Right cardiac atrium (tissue), 5 donors: ENCODE data around the gene FOXI1. TPM values are rescaled to one million over a fixed set of nuclear protein-coding genes. Genes with fewer than 3 reads are reported as not detected.
"Not testable (repeated sequence)": the region's sequence is repeated elsewhere in the genome, so short reads cannot be mapped to it uniquely, and the experiment has no call there.

Source experiments
- ATAC-seq, 2 donors: fragments of 200-7000 bp; cut with Tn5 transposase; one replicate each; pipeline versions ENCODE4 v1.8.0 to v1.9.1; 2020; ENCODE audit warnings: moderate library complexity in 2 of 2, mild to moderate bottlenecking in 1 of 2
- DNase-seq, 3 donors: peaks; one replicate each; pipeline ENCODE4 v3.0.0-alpha.2; 2020
- H3K27ac ChIP-seq: one replicate; pipeline ENCODE4 v1.5.1; 2013; ENCODE audit warnings: mild to moderate bottlenecking, low read length, control low read depth, moderate library complexity
- H3K27me3 ChIP-seq: one replicate; pipeline ENCODE4 v1.6.1; 2013; ENCODE audit not compliant: control insufficient read depth, insufficient read depth
- H3K4me1 ChIP-seq: one replicate; pipeline ENCODE4 v1.6.1; 2013; ENCODE audit warnings: low read length; ENCODE audit not compliant: control insufficient read depth, insufficient read depth
- H3K4me3 ChIP-seq: one replicate; pipeline ENCODE4 v1.5.1; 2013; ENCODE audit warnings: low read length, control low read depth
- H3K9me3 ChIP-seq: one replicate; pipeline ENCODE4 v1.6.1; 2013; ENCODE audit warnings: low read length; ENCODE audit not compliant: control insufficient read depth
- WGBS: extraction: QIAGEN DNeasy Blood & Tissue Kit; methylation state at CpG from one replicate; pipeline ENCODE4 v1.1.7; 2013; 5-methylcytosine and 5-hydroxymethylcytosine counted together
- intact Hi-C, 4 donors: fragments of 100-400 bp; cut with DNase I; formaldehyde crosslinking; loops; one replicate each; pipeline versions ENCODE4 v1.11.0 to v1.14.0; 2022 to 2023
- polyA plus RNA-seq: library from polyadenylated mRNA; stranded (reverse); fragments of 200-250 nt; gene quantifications from one replicate; pipeline ENCODE4 v1.2.3, GENCODE V29; 2013
- total RNA-seq, 4 donors: library from RNA; stranded (reverse); fragmentation: NEBNext Ultra II Directional; extraction: Animal tissue kit (Norgen Biotek cat#: 25700); gene quantifications; one replicate each; pipeline ENCODE4 v1.2.1, GENCODE V29; 2021
- donor health status: healthy with polysubstance abuse.
- donor health status: DM: no; HTN: yes; CAD: no.
- donor health status: DM: no; HTN: no; CAD: no.
- donor health status: DM: no; HTN: yes; CAD: no; lungs with severe emphysema.
- donor health status: DM: yes; HTN: yes; CAD: no.

The FOXI1 gene
- total and polyA plus RNA-seq, 5 donors = not detected

DNA sequence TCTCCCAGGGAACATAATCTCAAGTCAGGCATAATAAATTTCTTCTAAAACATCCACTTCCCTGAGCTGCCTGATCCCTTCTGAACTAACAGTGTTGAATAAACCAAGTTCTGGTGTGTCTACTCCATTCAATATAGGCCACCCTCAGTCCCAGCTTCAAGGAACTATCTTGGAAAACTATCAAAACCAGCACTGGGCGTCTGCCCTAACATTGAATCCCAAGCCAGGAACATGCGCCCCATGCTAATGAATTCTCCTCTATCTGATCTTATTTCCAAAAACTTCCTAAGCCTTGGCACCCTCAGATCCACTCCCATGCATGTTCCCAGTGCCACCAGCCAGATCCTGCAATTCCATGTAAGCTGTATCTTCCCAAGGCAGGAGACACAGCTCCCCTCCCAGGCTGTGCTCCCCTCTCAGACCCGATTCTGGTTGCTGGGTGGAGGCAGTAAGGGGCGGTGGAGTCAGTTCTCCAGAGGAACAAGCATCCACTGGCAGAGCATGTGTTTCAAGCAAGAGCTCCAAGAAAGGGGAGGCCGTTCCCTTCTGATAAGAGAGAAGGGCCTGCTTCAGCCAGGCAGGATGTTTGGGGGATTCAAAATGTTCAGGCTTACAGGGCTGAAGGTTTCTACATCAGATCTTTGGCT, 13.1 kb upstream of the FOXI1 start:
- Histone ChIP-seq H3K4me3 (no peak overlapping the region), H3K27me3 (no peaks in the 10 kb centered on the region), H3K9me3 (no peaks in the 10 kb centered on the region), H3K27ac (no peak overlapping the region), H3K4me1 (peaks cover 2% of the 10 kb centered on the region)
- intact Hi-C loops = loop anchor here in 1 of 4 donors (10.0 kb wide), 1 partner anchor 332 kb away; no protein-coding TSS in a partner anchor
- DNase-seq = peak in 1 of 3 donors; percentile 59
- 48% methylated on average over 5 of the region's 5 CpGs for WGBS
- peak in 1 of 2 donors; percentile 61 for ATAC-seq

DNA sequence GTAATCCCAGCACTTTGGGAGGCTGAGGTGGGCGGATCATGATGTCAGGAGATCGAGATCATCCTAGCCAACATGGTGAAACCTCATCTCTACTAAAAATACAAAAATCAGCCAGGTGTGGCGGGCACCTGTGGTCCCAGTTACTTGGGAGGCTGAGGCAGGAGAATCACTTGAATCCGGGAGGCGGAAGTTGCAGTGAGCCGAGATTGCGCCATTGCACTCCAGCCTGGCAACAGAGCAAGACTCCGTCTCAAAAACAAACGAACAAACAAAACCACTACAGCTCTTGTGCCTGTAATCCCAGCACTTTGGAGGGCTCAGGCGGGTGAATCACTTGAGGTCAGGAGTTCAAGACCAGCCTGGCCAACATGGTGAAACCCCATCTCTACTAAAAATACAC, 11.4 kb upstream of the FOXI1 start:
- not testable (repeated sequence) for ATAC-seq, H3K27ac ChIP-seq, H3K4me3 ChIP-seq, DNase-seq, H3K4me1 ChIP-seq, H3K9me3 ChIP-seq, H3K27me3 ChIP-seq
- intact Hi-C loops = loop anchor here in 1 of 4 donors (10.0 kb wide), 1 partner anchor 330 kb away; no protein-coding TSS in a partner anchor
- 93% methylated on average over 10 of the region's 10 CpGs for WGBS

DNA sequence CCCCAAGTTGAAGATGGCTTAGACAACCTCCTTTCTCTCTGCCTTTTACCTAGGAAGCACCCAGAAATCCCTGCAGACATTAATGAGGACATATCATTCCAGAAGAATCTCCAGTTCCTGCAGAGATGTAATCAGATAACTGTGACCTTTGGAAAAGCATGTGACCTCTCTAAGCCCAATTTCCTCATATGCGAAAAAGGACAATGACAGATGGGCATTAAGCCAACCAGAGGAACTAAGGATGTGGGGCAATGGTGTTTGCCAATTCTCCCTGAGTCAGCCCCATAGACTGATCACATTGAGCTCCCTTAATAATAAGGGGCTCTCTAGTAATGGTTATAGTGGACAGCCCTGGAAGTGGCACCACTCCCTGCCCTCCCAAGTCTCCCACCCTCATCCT, 10.1 kb upstream of the FOXI1 start:
- intact Hi-C loops = loop anchor here in 1 of 4 donors (10.0 kb wide), 1 partner anchor 329 kb away; no protein-coding TSS in a partner anchor
- H3K9me3 ChIP-seq = no peaks in the 10 kb centered on the region
- peaks cover 2% of the 10 kb centered on the region for H3K4me1 ChIP-seq
- H3K27me3 ChIP-seq = no peaks in the 10 kb centered on the region
- ATAC-seq = no peak
- 57% methylated on average over 1 of the region's 1 CpG for WGBS
- DNase-seq = no peak
- H3K27ac ChIP-seq = no peak overlapping the region
- H3K4me3 ChIP-seq = no peak overlapping the region

DNA sequence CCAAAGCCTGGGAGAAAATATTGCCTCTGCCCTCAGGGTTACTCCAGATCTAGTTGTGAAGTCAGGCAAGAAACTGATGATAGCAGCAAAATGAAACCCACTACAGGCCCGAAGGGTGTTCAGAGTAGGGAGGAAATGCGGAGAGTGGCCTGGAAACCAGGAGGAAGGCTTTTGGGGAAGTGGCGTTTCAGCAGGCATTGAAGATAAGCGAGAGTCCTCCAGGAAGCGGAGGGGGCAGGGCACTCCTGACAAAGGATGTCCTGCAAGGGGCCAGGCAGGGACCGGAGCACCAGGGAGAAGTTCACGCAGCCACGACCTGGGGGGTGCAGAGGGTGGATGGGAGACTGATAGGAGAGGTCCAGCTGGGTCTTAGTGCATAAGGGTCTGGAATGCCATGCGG, 7.8 kb upstream of the FOXI1 start:
- no peaks in the 10 kb centered on the region for H3K27me3 ChIP-seq
- peaks cover 2% of the 10 kb centered on the region for H3K4me1 ChIP-seq
- 57% methylated on average over 9 of the region's 9 CpGs for WGBS
- peak in 1 of 2 donors; percentile 34 for ATAC-seq
- no peak overlapping the region for H3K4me3 ChIP-seq
- no peaks in the 10 kb centered on the region for H3K9me3 ChIP-seq
- peak in 1 of 3 donors; percentile 77 for DNase-seq
- intact Hi-C loops = loop anchor here in 1 of 4 donors (10.0 kb wide), 1 partner anchor 327 kb away; no protein-coding TSS in a partner anchor
- no peak overlapping the region for H3K27ac ChIP-seq

DNA sequence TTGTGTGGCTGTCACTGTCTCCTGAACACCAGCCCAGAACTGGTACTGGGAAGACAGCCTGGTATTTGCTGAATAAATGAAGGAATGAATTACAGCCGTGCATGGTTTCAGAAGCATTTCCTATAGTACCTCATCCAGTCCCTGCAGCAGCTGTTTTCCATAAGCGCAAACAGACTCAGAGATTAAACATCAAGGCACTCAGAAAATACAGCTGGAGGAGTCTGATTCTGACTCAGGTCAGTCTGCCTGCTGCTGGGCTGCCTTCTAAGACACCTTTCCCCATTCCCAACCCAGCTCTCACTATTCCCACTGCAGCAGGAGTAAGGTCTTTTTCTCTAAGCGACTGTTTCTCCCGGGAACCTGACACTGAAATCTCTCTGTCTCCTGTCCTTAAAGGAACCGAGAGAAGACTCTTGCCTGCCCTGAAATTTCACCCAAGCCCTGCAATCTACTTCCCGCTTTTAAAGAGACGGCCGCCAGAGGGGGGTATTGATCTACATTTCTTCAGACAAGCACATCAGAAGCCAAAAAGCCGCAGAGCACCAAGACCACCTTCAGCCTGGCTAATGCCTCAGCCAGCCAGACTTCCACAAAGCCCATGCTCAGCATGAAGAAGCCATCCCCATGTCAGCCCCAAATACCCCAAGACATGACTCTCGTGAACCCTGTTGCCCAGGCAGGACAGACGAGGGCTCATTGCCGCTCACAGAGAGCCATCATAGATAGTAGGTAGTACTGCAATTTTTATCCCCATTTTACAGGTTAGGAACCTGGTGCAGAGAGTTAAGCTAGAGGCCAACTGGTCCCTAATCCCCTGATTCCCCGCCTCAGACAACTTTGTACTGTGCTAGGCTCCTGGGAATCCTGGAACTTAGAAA, 5.4 kb upstream of the FOXI1 start:
- H3K27me3 ChIP-seq = no peaks in the 10 kb centered on the region
- WGBS = 27% methylated on average over 13 of the region's 13 CpGs
- intact Hi-C loops = loop anchor here (2.0 to 10.0 kb wide), 5 partner anchors 82 to 324 kb away; no protein-coding TSS in a partner anchor
- DNase-seq (peak; percentile 74 to 87 (median 81)), ATAC-seq (peak; percentile 35 to 52)
- H3K27ac ChIP-seq = no peak overlapping the region
- peaks cover 2% of the 10 kb centered on the region for H3K4me1 ChIP-seq
- no peak overlapping the region for H3K4me3 ChIP-seq
- no peaks in the 10 kb centered on the region for H3K9me3 ChIP-seq

DNA sequence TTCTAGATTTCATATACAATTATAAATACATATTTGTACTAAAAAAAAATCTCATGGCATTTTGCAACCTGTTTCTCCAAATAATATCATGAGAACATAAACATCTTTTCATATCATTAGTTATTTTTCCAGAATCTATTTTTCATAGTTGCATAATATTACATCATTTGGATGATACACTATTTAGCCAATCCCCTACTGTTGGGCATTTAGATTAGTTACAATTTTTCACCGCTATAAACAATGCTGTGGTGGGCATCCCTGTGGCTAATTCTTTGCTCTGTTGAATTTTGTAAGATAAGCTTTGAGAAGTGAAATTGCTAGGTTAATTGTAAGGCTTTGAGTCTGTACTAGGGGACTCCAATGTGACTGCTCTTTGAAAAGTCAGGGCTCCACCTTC, 2.2 kb upstream of the FOXI1 start:
- Histone ChIP-seq H3K4me1 (no peaks in the 10 kb centered on the region), H3K27ac (no peak overlapping the region), H3K9me3 (no peaks in the 10 kb centered on the region), H3K4me3 (no peak overlapping the region), H3K27me3 (no peaks in the 10 kb centered on the region)
- ATAC-seq (no peak), DNase-seq (no peak)
- 97% methylated on average over 1 of the region's 1 CpG for WGBS
- intact Hi-C loops = loop anchor here in 3 of 4 donors (5.0 to 10.0 kb wide), 3 partner anchors 79 to 321 kb away; no protein-coding TSS in a partner anchor

DNA sequence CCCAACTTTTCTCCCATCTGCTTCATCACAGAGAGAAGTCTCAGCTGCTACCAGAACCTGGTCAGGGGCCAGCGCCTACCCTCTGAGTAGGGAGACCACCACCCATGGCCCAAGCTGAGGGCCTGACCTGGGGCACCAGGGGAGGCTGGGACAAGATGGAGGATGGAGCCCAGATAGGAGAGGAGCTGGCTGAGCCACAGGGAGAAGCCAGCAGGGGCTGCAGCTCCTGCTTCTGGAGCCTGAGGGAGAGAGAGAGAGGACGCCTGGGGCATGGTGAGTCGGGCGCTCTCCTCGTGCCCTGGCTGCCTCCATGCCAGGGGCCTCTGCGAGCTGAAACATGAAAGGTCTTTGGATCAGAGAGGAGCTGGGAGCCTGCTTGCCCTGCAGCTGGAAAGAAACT, 1.4 kb upstream of the FOXI1 start:
- H3K4me1 ChIP-seq = no peaks in the 10 kb centered on the region
- ATAC-seq = no peak
- H3K9me3 ChIP-seq = no peaks in the 10 kb centered on the region
- WGBS = 92% methylated on average over 6 of the region's 6 CpGs
- intact Hi-C loops = loop anchor here in 3 of 4 donors (5.0 to 10.0 kb wide), 3 partner anchors 78 to 321 kb away; no protein-coding TSS in a partner anchor
- no peak for DNase-seq
- H3K27me3 ChIP-seq = no peaks in the 10 kb centered on the region
- H3K27ac ChIP-seq = no peak overlapping the region
- H3K4me3 ChIP-seq = no peak overlapping the region

DNA sequence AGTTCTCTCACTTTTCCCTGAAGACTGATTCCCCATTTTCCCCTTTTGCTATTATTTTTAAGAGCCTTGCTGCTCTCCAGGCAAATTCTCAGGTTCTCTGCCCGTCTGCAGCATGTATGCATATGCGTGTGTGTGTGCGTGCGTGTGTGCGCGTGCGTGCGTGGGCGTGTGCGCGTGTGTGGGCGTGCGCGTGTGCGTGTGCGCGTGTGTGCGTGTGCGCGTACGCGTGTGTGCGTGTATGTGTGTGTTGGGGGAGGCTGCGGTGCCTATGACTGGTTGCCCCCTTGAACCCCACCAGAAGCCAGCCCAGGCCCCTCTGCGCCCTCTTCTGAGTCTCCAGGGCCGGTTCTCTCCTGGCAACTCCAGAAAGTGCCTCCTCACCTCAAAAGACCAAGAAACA, 987 bp upstream of the FOXI1 start:
- no peaks in the 10 kb centered on the region for H3K9me3 ChIP-seq
- no peak for ATAC-seq
- no peak overlapping the region for H3K27ac ChIP-seq
- no peaks in the 10 kb centered on the region for H3K27me3 ChIP-seq
- H3K4me3 ChIP-seq = no peak overlapping the region
- no peaks in the 10 kb centered on the region for H3K4me1 ChIP-seq
- 93% methylated on average over 26 of the region's 26 CpGs for WGBS
- DNase-seq = no peak
- intact Hi-C loops = loop anchor here in 3 of 4 donors (5.0 to 10.0 kb wide), 3 partner anchors 78 to 320 kb away; no protein-coding TSS in a partner anchor

DNA sequence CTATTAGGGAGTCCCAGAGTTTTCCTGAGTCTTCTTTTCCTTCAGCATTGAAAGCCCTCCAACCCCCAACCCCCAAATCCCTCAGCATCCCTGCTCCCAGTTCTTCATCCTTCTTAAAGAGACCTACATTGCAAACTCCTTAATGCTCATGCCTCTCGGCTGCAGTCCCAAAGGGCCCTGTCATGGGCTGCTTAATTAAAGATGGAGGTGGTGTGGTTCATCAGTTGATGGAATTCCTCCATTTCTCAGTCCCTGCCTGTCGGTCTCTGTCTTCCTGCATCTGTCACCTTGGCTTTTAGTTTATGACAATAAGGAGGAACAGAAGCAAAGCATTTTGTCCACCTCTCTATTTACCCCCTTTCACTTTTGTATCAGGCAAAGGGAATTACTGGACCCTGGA, 2.0 kb downstream of the FOXI1 start:
- no peaks in the 10 kb centered on the region for H3K27me3 ChIP-seq
- DNase-seq = no peak
- H3K9me3 ChIP-seq = no peaks in the 10 kb centered on the region
- intact Hi-C loops = loop anchor here in 2 of 4 donors (10.0 kb wide), 2 partner anchors 307 to 317 kb away; no protein-coding TSS in a partner anchor
- WGBS = 79% methylated on average over 2 of the region's 2 CpGs
- no peak overlapping the region for H3K4me3 ChIP-seq
- ATAC-seq = no peak
- H3K27ac ChIP-seq = no peak overlapping the region
- H3K4me1 ChIP-seq = no peaks in the 10 kb centered on the region

DNA sequence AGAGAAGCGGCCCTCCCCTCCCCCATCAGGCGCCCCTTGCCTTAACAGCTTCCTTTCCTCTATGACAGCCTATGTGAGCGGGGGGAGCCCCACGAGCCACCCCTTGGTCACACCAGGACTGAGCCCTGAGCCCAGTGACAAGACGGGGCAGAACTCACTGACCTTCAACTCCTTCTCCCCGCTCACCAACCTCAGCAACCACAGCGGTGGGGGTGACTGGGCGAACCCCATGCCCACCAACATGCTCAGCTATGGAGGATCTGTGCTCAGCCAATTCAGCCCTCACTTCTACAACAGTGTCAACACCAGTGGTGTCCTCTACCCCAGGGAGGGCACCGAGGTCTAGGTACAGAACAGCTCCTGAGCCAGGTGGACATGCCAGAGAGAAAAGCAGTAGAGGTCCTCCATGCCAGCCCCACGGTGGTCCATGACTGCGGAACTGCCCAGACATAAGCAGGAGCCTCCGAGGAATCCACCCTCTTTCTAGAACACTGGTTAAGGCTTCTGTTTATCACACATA, 2.6 kb downstream of the FOXI1 start:
- DNase-seq (no peak), ATAC-seq (no peak)
- intact Hi-C loops = loop anchor here in 2 of 4 donors (10.0 kb wide), 2 partner anchors 306 to 316 kb away; no protein-coding TSS in a partner anchor
- H3K9me3 ChIP-seq = no peaks in the 10 kb centered on the region
- no peaks in the 10 kb centered on the region for H3K4me1 ChIP-seq
- no peaks in the 10 kb centered on the region for H3K27me3 ChIP-seq
- WGBS = 94% methylated on average over 12 of the region's 12 CpGs
- no peak overlapping the region for H3K27ac ChIP-seq
- H3K4me3 ChIP-seq = no peak overlapping the region
